NOMO-1 treated with dmso at 0.1 percent for 144 hours (cell line): ENCODE data around the gene TMEM255B.
"Not testable (repeated sequence)": the region's sequence is repeated elsewhere in the genome, so short reads cannot be mapped to it uniquely, and the experiment has no call there.

Experiments used
- DNase-seq: peaks from one replicate; lab custom pipeline; 2025; ENCODE audit not compliant: unreplicated experiment; lab: John Stamatoyannopoulos, UW

Gene TMEM255B

DNA sequence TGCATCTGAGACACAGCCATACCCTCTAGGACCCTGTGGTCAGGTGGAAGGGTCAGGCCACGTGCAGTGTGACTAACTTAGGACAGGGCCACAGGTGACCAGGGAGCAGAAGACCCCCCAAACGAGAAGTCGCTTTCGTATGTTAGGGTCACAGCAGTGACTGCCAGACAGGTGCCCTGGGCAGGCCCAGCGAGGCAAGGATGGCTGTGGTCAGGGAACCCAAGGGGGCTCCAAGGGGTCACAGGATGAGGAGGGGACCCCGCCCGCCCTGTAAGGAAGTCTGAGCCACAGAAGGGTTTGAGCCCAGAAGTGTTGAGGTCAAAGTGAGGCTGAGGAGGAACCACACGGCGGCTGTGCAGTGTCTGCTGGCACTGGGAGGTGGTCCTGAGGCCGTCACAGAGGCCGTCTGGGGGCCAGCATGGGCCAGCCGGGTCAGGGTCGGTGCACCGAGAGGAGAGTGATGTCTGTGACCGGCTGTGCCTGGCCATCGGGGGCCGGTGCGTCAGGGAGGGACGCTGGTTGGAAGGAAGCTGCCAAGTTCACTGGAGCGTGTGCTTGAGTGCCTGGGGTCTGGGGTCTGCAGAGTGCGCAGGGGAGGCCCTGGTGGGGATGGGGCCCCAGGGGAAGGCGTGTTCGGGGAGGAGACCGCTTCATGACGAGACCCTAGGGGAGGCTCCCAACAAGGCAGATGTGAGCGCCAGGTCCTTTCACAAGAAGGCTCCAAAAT, 24.8 kb upstream of the TMEM255B start:
- no peak for DNase-seq

DNA sequence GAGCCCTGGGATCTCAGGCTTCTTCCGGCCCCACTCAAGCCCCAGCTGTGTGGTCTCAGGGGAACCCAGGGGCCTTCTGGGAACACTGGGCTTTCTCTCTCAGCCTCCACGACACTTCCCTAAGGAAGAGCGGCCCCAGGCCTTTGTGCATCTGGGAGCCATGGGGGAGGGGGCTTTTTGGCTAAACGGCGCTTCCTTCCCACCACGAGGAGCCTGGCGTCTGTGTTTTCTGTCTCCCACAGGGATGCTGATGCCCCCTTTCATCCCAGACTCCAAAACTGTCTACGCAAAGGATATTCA, 24.2 kb upstream of the TMEM255B start:
- DNase-seq = no peak

DNA sequence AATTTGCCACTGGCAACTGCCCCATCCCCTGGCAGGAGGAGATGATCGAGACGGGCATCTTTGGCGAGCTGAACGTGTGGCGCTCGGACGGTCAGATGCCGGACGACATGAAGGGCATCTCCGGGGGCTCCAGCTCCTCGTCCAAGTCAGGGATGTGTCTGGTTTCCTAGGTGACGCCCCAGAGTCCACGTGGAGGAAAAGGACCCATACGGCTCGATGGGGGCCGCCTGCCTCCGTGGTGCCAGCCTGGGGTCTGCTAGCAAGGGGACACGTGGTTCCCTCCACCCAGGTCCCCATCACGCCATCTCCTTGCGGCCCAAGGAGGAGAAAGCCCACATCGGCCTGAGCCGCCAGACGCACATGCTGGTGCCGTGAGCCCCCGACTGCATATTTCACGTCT, 23.8 kb upstream of the TMEM255B start:
- DNase-seq = no peak

DNA sequence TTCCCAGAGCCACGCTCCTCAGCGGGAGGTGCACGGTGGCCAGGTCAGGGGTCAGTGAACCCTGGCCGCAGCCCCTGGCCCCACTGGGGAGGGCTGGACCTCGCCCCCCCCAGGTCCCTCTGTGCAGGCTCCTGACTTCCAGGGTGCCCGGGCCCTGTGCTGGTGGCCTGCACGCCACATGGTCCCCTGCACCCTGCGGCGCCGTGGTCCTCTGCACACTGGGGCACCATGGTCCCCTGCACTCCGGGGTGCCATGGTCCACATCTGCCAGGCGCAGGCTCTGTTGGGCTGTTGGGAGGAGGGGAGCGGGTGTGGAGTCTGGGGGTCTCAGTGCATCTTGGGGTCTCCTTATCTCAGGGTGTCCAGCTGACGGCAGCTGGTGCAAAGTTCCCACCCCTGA, 23.3 kb upstream of the TMEM255B start:
- no peak for DNase-seq

DNA sequence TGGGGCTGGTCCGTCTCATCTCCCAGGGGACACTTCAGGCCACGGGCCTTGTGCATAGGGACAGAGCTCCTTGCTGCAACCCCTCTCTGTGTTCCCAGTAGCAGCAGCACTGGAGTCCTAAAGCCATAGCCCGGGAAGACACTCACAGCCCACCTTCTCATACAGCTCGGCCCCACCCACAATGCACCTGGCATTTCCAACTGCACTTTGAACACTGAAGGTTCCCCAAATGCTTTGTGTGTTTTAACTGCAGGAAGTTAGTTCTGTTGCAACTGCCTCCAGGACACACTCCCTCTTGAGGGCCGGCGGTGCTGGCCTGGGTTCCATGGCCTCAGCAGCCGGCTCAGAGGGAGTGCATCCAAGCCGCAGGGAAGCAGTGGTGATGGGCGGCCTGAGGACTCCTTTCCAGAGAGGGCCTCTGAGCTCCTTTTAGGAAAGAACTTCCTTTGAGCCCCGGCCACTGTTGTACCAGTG, 22.7 kb upstream of the TMEM255B start:
- DNase-seq = peak; percentile 31

DNA sequence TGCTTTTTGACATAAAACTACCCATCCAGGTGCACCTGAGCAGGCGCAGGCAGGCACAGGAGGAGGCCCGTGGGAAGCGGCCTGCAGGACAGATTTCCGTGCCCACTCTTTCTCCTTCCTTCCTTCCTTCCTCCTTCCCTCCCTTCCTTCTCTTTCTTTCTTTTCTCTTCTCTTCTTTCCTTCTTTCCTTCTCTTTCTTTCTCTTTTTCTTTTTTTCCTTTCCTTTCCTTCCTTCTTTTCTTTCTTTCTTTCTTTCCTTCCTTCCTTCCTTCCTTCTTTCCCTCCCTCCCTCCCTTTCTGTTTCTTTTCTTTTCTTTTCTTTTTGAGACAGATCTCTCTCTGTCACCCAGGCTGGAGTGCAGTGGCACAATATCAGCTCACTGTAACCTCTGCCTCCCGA, 21.2 kb upstream of the TMEM255B start:
- no peak for DNase-seq

DNA sequence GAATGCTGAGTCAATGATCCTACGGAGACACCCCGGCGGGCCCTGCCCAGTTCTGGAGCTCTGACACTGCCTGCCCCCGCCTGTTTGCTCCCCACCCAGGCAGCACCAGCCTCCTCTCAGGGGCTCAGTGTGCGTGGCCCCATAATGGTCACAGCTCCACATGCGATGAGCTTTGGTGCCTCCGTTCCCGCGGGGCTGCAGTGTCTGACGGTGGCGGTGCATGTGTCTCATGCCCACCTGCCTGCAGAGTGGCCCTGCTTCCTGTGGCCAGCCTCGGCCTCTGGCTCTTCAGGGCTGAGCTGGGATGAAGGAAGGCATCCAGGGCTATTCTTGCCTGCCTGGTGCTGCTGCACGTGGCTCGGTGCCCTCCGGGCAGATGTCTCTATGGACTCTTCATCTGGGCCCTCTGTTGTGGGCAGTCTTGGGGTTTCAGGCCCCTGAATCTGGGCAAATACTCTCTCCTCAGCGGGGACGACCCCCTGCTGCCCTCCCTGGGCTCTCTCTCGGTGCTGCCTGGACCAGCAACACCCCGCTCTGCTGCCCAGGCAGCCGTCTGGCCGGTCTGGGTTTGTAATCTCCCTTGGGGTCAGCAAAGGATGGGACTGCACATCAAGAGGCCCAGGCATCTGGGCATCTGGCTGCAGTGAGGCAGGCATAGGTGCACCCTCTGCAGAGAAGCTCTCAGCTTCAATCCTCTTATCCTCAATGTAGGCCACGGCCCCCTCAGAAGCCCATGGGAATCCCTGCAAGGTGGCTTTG, 19.3 kb upstream of the TMEM255B start:
- DNase-seq = no peak

DNA sequence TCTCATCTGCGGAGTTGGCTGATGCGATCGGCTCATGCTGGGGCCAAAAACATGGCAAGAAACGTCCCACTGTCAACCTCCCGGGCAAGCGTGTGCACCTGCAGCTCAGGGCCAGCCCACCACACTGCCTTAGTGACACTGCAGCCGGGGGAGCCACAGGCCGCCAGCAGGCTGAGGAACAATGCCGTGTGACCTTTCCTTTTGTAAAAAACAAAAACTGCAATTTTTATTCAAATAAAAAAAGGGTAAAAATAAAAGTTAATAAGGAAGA, 18.8 kb upstream of the TMEM255B start:
- no peak for DNase-seq

DNA sequence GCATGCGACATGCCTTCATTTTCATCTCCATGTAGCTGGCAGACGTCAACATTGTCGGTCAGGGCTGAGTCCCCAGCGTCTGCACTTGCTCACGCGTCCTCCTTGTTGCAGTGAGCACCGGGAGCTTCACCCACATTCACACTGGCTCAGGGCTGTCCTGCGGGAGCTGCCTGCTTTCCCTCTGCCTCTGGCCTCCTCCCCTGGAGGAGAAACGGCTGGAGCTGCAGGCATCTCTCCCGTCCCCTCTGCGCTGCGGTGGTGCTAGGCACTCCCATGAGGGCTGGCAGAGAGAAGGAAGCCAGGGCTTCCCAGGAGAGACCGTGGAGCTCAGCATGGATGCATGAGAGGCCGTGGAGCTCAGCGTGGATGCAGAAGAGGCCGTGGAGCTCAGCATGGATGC, 18.4 kb upstream of the TMEM255B start:
- DNase-seq = no peak

DNA sequence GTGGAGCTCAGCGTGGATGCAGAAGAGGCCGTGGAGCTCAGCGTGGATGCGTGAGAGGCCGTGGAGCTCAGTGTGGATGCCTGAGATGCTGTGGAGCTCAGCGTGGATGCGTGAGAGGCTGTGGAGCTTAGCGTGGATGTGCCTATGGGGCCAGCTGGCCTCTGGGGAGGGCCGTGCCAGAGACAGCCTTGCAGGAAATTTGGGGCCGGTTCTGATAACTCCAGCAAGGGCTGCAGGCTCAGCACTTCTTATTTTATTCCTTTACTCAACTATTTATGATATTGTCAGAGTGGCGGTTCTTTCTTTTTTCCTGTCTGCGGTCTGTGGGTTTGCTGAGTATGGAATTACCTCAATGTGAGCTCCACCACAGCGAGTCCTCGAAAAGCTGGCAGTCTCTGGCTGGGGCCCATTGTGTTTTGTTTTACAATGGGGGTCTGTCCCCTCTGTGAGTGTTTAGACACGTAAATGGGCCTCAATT, 17.8 kb upstream of the TMEM255B start:
- peak; percentile 68 for DNase-seq

DNA sequence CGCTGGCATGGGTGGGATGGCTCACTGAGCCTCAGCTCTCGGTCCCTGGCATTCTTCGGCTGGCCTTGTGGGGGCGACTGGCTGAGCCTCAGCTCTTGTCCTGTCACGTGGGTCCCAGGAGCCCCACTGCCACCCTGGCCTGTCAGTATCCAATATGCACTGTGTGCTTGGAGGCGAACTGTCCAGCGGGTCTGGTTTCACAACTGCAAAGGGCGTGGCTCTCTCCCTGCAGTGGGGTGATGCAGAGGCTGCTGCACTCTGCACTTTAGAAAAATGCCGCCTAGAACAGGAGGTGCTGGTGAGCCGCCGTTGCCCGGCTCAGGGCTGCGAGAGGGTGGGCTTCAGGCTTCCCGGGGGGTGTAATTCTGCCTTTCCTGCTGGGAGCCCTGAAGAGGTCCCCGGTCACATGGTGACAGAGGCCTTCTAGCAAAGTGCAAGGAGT, 17.0 kb upstream of the TMEM255B start:
- peak; percentile 82 for DNase-seq

DNA sequence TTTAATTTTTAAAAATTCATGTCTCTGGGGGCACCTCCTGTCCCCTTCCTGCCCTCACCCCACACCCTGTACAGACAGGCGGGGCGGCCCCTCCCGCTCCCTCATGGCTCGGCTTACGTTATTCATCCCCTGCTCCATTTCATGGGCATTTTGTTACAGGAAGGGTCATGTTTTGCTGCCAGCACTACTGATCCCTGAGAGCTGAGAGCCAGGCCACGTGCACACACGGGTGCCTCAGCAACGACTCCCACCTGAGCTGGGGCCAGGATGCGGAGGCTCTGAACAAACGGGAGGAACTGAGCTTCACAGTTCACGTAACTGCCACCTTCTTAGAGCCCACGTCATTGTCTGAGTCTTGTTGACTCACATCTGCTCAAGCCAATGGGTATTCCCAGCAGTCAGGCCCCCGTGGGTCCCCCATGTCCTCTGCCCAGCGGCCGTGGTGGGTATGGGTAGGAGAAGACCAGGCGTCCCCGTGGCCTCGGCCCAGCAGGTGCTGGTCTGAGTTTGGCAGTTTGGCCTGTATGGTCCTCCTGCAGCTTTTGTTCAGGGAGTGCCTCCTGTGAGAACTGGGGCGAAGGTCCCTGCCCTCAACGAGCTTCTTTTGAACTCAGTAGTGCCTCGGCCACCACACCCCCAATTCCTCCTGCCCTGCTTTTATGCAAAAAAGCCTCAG, 16.4 kb upstream of the TMEM255B start:
- no peak for DNase-seq

DNA sequence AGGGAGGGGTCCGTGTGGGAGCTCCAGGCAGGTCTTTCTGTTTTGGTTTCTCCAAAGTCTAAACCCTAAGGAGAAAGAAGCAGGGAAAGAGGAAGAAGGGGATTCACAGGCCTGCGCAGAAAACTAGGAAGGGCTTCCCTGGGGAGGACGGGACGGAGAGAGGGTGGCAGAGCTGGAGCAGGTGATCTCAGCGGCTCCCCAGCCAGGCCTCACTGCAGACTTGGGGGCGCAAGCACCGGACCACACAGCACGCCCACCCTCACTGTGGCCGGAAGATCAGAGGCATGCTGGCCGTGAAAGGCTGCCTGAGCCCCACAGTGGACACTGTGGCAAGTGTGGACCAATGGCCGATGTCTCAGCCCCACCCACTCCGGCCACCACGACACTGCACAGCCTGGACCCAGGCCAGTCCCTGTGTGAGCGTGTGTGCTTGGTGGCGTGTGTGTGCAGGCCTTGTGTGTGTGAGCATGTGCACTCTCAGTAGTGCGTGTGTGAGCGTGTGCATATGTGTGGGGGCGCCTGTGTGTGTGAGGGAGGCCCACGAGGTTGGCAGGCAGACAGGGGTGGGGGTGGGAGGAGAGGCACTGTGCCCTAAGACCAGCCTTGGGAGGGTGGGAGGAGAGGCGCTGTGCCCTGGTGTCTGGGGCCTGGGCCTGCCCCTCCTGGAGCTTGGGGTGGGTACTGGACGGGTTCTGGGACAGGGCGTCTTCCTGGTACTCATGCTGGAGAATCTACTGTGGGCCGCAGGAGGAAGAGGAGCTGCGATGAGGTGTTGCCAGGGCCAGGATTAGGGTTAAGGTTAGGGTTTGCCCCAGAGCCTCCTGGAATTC, 15.4 kb upstream of the TMEM255B start:
- DNase-seq = no peak

DNA sequence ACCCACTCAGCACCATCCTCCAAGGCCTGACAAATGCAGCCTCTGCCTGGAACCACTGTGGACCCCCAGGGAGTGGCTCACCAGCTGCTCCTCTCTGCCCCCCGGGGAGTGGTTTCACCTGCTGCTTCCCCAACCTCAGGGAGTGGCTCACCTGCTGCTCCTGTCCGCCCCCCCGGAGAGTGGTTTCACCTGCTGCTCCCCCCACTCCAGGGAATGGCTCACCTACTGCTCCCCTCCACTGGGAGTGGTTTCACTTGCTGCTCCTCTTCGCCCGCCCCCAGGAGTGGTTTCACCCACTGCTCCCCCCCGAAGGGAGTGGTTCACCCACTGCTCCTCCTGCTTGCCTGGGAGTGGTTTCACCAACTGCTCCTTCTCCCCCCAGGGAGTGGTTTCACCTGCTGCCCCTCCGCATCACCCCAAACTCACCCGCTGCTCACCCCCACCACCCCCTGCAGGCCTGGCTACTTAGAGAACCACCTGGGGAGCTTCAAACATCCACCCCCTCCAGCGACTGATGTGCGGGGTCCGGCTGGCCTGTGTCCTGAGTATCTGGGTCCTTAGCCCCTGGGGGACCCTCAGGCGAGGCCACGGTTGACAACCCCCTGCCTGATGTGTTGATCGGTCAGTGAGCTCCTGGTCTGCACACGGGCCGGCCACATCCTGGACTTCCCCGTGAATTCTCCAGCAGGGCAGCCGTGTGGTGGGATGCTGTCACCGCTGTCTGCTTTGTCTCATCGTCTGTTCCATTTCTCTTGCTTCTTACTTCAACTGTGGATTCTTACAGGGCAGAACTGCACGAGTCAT, 14.6 kb upstream of the TMEM255B start:
- no peak for DNase-seq

DNA sequence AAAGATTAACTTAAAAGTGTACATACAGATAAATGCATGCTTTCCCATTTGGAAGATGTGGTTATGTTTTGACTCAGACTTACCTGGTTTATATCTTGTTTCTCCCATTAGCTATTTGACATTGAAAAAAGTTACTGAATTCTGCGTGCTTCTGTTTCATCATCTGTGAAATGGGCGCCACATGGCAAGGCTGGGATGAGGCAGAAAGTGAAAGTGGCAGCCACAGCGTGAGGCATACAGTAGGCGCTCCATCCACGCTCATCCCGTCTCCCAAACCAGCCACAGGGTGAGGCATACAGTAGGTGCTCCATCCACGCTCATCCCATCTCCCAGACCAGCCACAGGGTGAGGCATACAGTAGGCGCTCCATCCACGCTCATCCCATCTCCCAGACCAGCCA, 14.0 kb upstream of the TMEM255B start:
- DNase-seq = no peak

DNA sequence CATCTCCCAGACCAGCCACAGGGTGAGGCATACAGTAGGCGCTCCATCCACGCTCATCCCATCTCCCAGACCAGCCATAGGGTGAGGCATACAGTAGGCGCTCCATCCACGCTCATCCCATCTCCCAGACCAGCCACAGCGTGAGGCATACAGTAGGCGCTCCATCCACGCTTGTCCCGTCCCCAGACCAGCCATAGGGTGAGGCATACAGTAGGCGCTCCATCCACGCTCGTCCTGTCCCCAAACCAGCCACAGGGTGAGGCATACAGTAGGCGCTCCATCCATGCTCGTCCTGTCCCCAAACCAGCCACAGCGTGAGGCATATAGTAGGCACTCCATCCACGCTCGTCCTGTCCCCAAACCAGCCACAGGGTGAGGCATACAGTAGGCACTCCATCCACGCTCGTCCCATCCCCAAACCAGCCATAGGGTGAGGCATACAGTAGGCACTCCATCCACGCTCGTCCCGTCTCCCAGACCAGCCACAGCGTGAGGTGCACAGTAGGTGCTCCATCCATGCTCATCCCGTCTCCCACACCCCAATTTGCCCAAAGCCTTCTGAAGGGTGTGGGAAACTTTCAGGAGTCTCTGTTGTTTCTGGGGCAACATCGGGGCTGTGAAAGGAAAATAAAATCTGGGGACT, 13.4 kb upstream of the TMEM255B start:
- not testable (repeated sequence) for DNase-seq

DNA sequence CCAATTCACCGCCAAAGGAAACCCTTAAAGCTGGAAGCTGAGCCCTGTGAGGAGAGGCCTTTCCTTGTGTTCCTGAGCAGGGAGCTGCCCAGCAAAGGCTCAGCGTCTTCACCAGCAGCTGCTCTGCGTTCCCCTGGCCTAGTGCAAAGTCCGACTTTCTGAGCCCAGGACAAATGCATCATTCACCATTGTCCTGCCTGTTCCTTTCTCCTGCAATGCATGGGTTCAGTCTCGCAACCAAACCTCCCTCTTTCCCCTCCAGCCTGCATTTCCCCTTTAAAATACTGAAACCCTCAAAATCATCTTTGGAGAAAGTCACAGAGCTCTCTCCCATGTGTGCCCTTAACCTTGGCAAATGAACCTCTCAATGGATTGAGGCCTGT, 12.9 kb upstream of the TMEM255B start:
- no peak for DNase-seq

DNA sequence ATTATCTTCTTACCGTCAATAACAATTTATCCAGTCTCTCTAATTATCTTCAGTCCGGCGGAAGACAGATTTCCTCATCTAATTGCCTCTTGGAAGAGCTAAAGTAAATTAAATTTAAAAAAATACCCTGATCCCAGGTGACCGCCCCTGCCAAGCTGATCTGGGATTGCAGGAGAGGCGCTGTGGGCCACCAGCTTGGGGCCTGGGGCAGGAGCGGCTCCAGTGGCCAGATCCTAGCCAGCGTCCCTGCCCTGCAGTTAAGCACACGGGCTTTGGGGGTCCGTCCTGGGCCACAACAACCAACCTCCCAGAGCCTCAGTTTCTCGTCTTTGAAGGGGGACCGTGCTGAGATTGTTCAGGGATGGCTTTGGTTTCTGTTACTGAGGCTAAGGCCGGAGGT, 12.4 kb upstream of the TMEM255B start:
- DNase-seq = no peak

DNA sequence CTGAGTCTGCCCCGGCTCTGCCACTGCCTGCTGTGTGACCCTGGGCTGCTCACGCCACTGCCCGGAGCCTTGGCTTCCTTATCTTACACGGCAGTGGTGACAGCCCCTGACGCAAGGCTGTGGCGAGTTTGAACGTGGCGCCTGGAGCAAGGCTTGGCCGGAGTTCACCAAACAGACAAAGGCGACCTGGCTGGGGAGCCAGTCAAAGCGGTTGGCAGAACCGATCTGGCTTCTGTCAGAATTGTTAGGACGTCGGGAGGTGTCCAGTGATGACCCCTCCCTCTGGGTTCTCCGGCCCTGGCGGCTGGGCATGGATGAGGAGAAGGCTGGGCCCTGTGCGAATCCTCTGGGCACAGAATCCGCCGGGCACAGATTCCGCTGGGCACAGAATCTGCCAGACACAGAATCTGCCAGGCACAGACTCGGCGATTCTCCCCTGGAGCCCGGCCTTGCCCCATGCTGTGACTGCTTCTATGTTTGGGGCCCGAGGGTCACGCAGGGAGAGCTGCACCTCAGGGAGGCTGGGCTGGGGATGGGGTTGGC, 11.7 kb upstream of the TMEM255B start:
- no peak for DNase-seq
